ENCODE results near the gene AP2B1. TPM values are rescaled to one million over a fixed set of nuclear protein-coding genes. Genes with fewer than 3 reads are reported as not detected.
"Not testable (repeated sequence)": the region's sequence is repeated elsewhere in the genome, so short reads cannot be mapped to it uniquely, and the experiment has no call there.

The AP2B1 gene
- polyA plus RNA-seq, 1 donor = 143 TPM

GRCh38 chr17:35748341-35748841, 161.3 kb downstream of the AP2B1 start:
- no peak for DNase-seq

GRCh38 chr17:35748979-35749378, 161.9 kb downstream of the AP2B1 start:
- no peak for DNase-seq

GRCh38 chr17:35749560-35750412, 162.7 kb downstream of the AP2B1 start:
- no peak for DNase-seq

- no peak for DNase-seq
Measured at GRCh38 chr17:35750526-35751395, 163.6 kb downstream of the AP2B1 start.

GRCh38 chr17:35751541-35751940, 164.4 kb downstream of the AP2B1 start:
- not testable (repeated sequence) for DNase-seq

GRCh38 chr17:35752471-35752870, 165.3 kb downstream of the AP2B1 start:
- no peak for DNase-seq

- DNase-seq = no peak
Measured at GRCh38 chr17:35752945-35753764, 166.0 kb downstream of the AP2B1 start, which contains the start of gene GAS2L2. TSS of gene GAS2L2 (minus strand) at chr17:35753239. CDS start at chr17:35752850, 389 bp downstream.

GRCh38 chr17:35757243-35757642, 170.1 kb downstream of the AP2B1 start:
- no peak for DNase-seq

GRCh38 chr17:35760587-35760986, 173.5 kb downstream of the AP2B1 start, which contains the start of gene C17orf50:
TSS of gene C17orf50 (plus strand) at chr17:35760887. CDS start at chr17:35760942, 55 bp downstream.
- DNase-seq = no peak

GRCh38 chr17:35761601-35762000, 174.5 kb downstream of the AP2B1 start:
- no peak for DNase-seq

GRCh38 chr17:35763767-35764122, 176.6 kb downstream of the AP2B1 start:
- DNase-seq = no peak

GRCh38 chr17:35764123-35764991, 177.2 kb downstream of the AP2B1 start:
- peak; percentile 90 for DNase-seq

GRCh38 chr17:35765086-35765710, 178.1 kb downstream of the AP2B1 start:
- DNase-seq = no peak

- no peak for DNase-seq
Measured at GRCh38 chr17:35765756-35766488, 178.8 kb downstream of the AP2B1 start.

GRCh38 chr17:35766489-35766877, 179.4 kb downstream of the AP2B1 start:
- no peak for DNase-seq

GRCh38 chr17:35766903-35767510, 179.9 kb downstream of the AP2B1 start:
- DNase-seq = no peak

GRCh38 chr17:35768797-35769196, 181.7 kb downstream of the AP2B1 start:
- no peak for DNase-seq

- DNase-seq = no peak
Measured at GRCh38 chr17:35769895-35770486, 182.9 kb downstream of the AP2B1 start.

- DNase-seq = no peak
Measured at GRCh38 chr17:35773129-35773528, 186.0 kb downstream of the AP2B1 start.

Measured in left kidney (tissue), 2 donors.